ENCODE measurements around the gene ZNF358.

ZNF358 gene

GRCh38 chr19:7515645-7516151 is at the start of gene ZNF358:
Gene ZNF358, plus strand, starts transcription at chr19:7516103. Its CDS starts 3,140 bp downstream, at chr19:7519243.
- peak in 52 of 58 donors; percentile 16 to 84 (median 63) for DNase-seq

GRCh38 chr19:7467009-7467989 is 48.6 kb upstream of the ZNF358 start:
- no peak for DNase-seq

- no peak for DNase-seq
Measured at GRCh38 chr19:7468840-7469239, 47.1 kb upstream of the ZNF358 start.

- DNase-seq, result no peak
Measured at GRCh38 chr19:7469669-7470285, 46.1 kb upstream of the ZNF358 start.

GRCh38 chr19:7470540-7471305 is 45.2 kb upstream of the ZNF358 start:
- no peak for DNase-seq

- DNase-seq, result no peak
Measured at GRCh38 chr19:7471696-7472615, 43.9 kb upstream of the ZNF358 start.

GRCh38 chr19:7475665-7476064 is 40.2 kb upstream of the ZNF358 start:
- DNase-seq, result no peak

- DNase-seq, result no peak
Measured at GRCh38 chr19:7476241-7476640, 39.7 kb upstream of the ZNF358 start.

- DNase-seq, result no peak
Measured at GRCh38 chr19:7476777-7477494, 39.0 kb upstream of the ZNF358 start.

- DNase-seq, result no peak
Measured at GRCh38 chr19:7477758-7478157, 38.1 kb upstream of the ZNF358 start.

- DNase-seq, result no peak
Measured at GRCh38 chr19:7478173-7478842, 37.6 kb upstream of the ZNF358 start.

- DNase-seq, result no peak
Measured at GRCh38 chr19:7478843-7479227, 37.1 kb upstream of the ZNF358 start.

- peak in 4 of 58 donors; percentile 2 to 14 (median 8) for DNase-seq
Measured at GRCh38 chr19:7480222-7480969, 35.5 kb upstream of the ZNF358 start.

- DNase-seq, result peak in 1 of 58 donors; percentile 9
Measured at GRCh38 chr19:7480970-7481255, 35.0 kb upstream of the ZNF358 start.

GRCh38 chr19:7482584-7483439 is 33.1 kb upstream of the ZNF358 start:
- DNase-seq, result peak in 1 of 58 donors; percentile 40

- DNase-seq, result no peak
Measured at GRCh38 chr19:7483720-7484201, 32.1 kb upstream of the ZNF358 start.

- no peak for DNase-seq
Measured at GRCh38 chr19:7486923-7487322, 29.0 kb upstream of the ZNF358 start.

All from anterior cingulate cortex (tissue), 58 donors.